Hematopoietic multipotent progenitor cell treated with erythropoietin and hydrocortisone succinate and interleukin-3 and kit ligand, for 8 days (in vitro differentiated cells): Measurements from ENCODE around the gene RPTOR.

Experiments
- DNase-seq: peaks from one replicate; pipeline ENCODE4 v3.0.0-alpha.2; 2015

The RPTOR gene

GRCh38 chr17:80646328-80646727 lies 101.7 kb downstream of the RPTOR start:
- no peak for DNase-seq

GRCh38 chr17:80647746-80648145 lies 103.1 kb downstream of the RPTOR start:
- DNase-seq, result no peak

- DNase-seq, result no peak
Observed at GRCh38 chr17:80649200-80649644, 104.6 kb downstream of the RPTOR start.

GRCh38 chr17:80649672-80650330 lies 105.2 kb downstream of the RPTOR start:
- peak; percentile 58 for DNase-seq

GRCh38 chr17:80650331-80650672 lies 105.7 kb downstream of the RPTOR start:
- DNase-seq, result no peak

GRCh38 chr17:80650751-80651518 lies 106.3 kb downstream of the RPTOR start:
- no peak for DNase-seq

- no peak for DNase-seq
Observed at GRCh38 chr17:80652756-80653330, 108.2 kb downstream of the RPTOR start.

- no peak for DNase-seq
Observed at GRCh38 chr17:80653856-80654255, 109.2 kb downstream of the RPTOR start.

GRCh38 chr17:80655608-80656007 lies 111.0 kb downstream of the RPTOR start:
- no peak for DNase-seq

GRCh38 chr17:80656590-80656989 lies 112.0 kb downstream of the RPTOR start:
- no peak for DNase-seq

GRCh38 chr17:80657561-80657960 lies 112.9 kb downstream of the RPTOR start:
- no peak for DNase-seq

- no peak for DNase-seq
Observed at GRCh38 chr17:80658821-80659220, 114.2 kb downstream of the RPTOR start.

- DNase-seq, result no peak
Observed at GRCh38 chr17:80659651-80660050, 115.0 kb downstream of the RPTOR start.

GRCh38 chr17:80660527-80661198 lies 116.0 kb downstream of the RPTOR start:
- no peak for DNase-seq

GRCh38 chr17:80662557-80662956 lies 117.9 kb downstream of the RPTOR start:
- no peak for DNase-seq

GRCh38 chr17:80663781-80664206 lies 119.2 kb downstream of the RPTOR start:
- no peak for DNase-seq

GRCh38 chr17:80664217-80664790 lies 119.7 kb downstream of the RPTOR start:
- no peak for DNase-seq

- DNase-seq, result no peak
Observed at GRCh38 chr17:80665792-80666191, 121.2 kb downstream of the RPTOR start.

- DNase-seq, result no peak
Observed at GRCh38 chr17:80666867-80667266, 122.2 kb downstream of the RPTOR start.

GRCh38 chr17:80667462-80668277 lies 123.0 kb downstream of the RPTOR start:
- DNase-seq, result no peak

GRCh38 chr17:80668375-80669148 lies 123.9 kb downstream of the RPTOR start:
- DNase-seq, result no peak
